Osteocyte (in vitro differentiated cells): ENCODE results near the gene CDT1. TPM values are rescaled to one million over a fixed set of nuclear protein-coding genes. Genes with fewer than 3 reads are reported as not detected.

Source experiments
- DNase-seq: peaks from one replicate; pipeline ENCODE4 v3.0.0; 2021; ENCODE audit warnings: mixed read lengths; ENCODE audit not compliant: unreplicated experiment; ENCODE audit errors: extremely low spot score
- H3K27ac Mint-ChIP-seq: one replicate; pipeline ENCODE4 v1.8.0; 2021; ENCODE audit warnings: mild to moderate bottlenecking, mixed read lengths; ENCODE audit not compliant: unreplicated experiment
- H3K27me3 Mint-ChIP-seq: one replicate; pipeline ENCODE4 v1.8.0; 2021; ENCODE audit warnings: mixed read lengths; ENCODE audit not compliant: unreplicated experiment
- H3K36me3 Mint-ChIP-seq: one replicate; pipeline ENCODE4 v1.8.0; 2021; ENCODE audit warnings: mixed read lengths; ENCODE audit not compliant: unreplicated experiment
- H3K4me1 Mint-ChIP-seq: one replicate; pipeline ENCODE4 v1.8.0; 2021; ENCODE audit warnings: mixed read lengths; ENCODE audit not compliant: unreplicated experiment
- H3K4me3 Mint-ChIP-seq: one replicate; pipeline ENCODE4 v1.8.0; 2021; ENCODE audit warnings: mild to moderate bottlenecking, moderate library complexity, mixed read lengths; ENCODE audit not compliant: unreplicated experiment
- H3K9me3 Mint-ChIP-seq: one replicate; pipeline ENCODE4 v1.8.0; 2021; ENCODE audit warnings: mixed read lengths; ENCODE audit not compliant: unreplicated experiment
- total RNA-seq: library from RNA; stranded (reverse); gene quantifications from 2 replicates; pipeline ENCODE4 v1.2.1, GENCODE V29; 2021
- TF ChIP-seq, protein P1 (sequence below): fragments of 200-600 bp; sonication (generic); IDR thresholded peaks from 2 replicates; pipeline ENCODE4 v1.5.0; 2021; ENCODE audit warnings: antibody characterized with exemption, mild to moderate bottlenecking, moderate library complexity

The CDT1 gene
- total RNA-seq, 1 donor from 2014 or later: 6.6 TPM

DNA sequence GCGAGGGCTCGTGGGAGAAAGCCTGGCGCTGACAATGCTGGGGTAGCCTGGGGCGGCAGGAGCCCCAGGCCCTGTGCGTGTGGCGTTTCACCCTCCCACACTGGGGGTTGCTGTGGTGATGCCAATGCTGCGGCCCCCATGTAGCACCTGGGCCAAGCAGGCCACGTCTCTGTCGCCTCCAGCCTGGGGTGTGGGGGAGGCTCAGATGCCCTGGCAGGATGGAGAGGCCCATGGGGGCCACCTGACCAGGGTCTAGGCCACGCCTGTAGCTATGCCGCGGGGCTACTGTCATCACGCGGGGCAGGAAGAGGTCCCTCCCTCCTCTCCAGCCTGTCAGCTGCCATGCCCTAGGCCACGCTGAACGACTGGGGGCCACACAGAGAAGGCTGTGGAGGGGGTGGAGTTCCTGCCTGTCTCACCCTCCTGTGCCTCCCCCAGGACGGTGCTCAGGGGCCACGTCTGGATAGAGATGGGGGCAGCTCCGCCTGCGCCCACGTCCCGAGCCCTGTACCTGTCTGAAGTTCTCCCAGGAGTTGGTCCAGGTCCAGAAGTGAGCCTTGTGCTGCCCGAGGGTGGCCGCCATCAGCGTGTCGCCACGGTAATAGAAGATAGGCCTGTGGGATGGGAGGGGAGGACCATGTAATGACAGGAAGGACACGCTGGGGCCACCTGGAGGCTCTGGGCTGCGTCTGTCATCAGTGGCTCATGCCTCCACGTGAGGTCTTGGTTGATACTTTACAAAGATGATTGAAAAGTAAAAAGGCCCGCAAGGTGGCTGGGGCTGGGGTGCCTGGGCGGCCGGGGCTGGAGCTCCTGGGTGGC lies 20.9 kb downstream of the CDT1 start:
- Mint-ChIP-seq H3K9me3 (no peaks in the 10 kb centered on the region), H3K4me3 (no peak overlapping the region), H3K27me3 (no peaks in the 10 kb centered on the region), H3K4me1 (no peaks in the 10 kb centered on the region), H3K36me3 (peaks cover 5% of the 10 kb centered on the region), H3K27ac (no peak overlapping the region)
- TF ChIP-seq, protein P1, sequence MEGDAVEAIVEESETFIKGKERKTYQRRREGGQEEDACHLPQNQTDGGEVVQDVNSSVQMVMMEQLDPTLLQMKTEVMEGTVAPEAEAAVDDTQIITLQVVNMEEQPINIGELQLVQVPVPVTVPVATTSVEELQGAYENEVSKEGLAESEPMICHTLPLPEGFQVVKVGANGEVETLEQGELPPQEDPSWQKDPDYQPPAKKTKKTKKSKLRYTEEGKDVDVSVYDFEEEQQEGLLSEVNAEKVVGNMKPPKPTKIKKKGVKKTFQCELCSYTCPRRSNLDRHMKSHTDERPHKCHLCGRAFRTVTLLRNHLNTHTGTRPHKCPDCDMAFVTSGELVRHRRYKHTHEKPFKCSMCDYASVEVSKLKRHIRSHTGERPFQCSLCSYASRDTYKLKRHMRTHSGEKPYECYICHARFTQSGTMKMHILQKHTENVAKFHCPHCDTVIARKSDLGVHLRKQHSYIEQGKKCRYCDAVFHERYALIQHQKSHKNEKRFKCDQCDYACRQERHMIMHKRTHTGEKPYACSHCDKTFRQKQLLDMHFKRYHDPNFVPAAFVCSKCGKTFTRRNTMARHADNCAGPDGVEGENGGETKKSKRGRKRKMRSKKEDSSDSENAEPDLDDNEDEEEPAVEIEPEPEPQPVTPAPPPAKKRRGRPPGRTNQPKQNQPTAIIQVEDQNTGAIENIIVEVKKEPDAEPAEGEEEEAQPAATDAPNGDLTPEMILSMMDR: no peak
- no peak for DNase-seq

GRCh38 chr16:88825146-88825545 lies 21.6 kb downstream of the CDT1 start:
- no peak overlapping the region for H3K27ac Mint-ChIP-seq
- H3K4me3 Mint-ChIP-seq: no peak overlapping the region
- H3K9me3 Mint-ChIP-seq: no peaks in the 10 kb centered on the region
- no peak for DNase-seq
- TF ChIP-seq, protein P1: no peak
- H3K4me1 Mint-ChIP-seq: no peaks in the 10 kb centered on the region
- no peaks in the 10 kb centered on the region for H3K27me3 Mint-ChIP-seq
- peaks cover 5% of the 10 kb centered on the region for H3K36me3 Mint-ChIP-seq

DNA sequence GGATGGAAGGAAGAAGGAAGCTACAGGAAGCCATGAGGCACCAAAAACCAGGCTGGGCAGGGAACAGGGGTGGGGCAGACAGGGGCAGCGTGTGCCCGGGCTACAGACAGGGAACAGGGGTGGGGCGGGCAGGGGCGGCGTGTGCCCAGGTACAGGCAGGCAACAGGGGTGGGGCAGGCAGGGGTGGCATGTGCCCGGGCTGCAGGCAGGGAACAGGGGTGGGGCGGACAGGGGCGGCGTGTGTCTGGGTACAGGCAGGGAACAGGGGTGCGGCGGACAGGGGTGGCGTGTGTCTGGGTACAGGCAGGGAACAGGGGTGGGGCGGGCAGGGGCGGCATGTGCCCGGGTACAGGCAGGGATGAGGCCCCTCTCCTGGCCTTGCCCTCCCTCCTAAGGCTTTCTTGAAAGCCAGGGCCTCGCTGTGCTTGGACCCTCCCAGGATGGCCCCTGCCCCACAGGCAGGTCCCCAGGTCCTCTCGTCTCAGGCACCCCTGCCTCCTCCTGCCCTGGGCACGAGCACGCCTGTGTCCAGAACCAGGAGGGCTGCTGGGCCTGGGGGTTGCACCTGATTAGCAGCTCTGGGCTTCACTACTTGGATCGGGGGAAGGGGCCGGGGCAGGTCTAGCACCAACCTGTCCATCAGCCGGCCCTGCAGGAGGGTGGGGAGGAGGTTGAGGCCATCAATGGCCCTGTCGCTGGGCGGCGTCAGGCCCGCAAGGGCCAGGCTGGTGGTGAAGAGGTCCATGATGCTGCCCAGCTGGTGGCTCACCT lies 22.7 kb downstream of the CDT1 start:
- DNase-seq: no peak
- TF ChIP-seq, protein P1: no peak
- no peak overlapping the region for H3K27ac Mint-ChIP-seq

DNA sequence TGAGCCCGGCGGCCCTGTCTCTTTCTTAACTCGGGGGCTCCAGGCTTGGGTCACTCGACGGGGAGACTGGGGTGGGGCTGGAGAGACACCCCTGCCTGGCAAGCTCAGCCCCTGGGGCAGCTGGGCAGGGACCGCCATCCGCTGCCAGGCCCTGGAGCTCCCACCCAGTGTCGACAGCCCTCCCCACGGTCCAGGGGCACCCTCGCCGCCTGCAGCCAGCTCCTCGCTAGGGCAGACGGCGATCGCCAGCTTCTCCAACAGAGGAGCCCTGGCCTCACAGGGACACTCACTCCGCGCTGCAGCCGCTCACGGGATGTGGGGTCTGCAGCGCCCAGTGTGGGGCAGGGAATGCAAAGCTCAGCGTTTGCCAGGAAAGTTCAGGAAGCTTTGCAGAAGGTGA lies 24.1 kb downstream of the CDT1 start:
- DNase-seq: no peak
- no peak overlapping the region for H3K4me3 Mint-ChIP-seq
- peaks cover 2% of the 10 kb centered on the region for H3K36me3 Mint-ChIP-seq
- H3K27me3 Mint-ChIP-seq: no peaks in the 10 kb centered on the region
- no peak overlapping the region for H3K27ac Mint-ChIP-seq
- H3K4me1 Mint-ChIP-seq: no peaks in the 10 kb centered on the region
- no peaks in the 10 kb centered on the region for H3K9me3 Mint-ChIP-seq
- TF ChIP-seq, protein P1: no peak

More for the DNA sequence above, 22.7 kb downstream of the CDT1 start:
- H3K27me3 Mint-ChIP-seq: no peaks in the 10 kb centered on the region
- no peak overlapping the region for H3K4me3 Mint-ChIP-seq
- H3K9me3 Mint-ChIP-seq: no peaks in the 10 kb centered on the region
- peaks cover 5% of the 10 kb centered on the region for H3K36me3 Mint-ChIP-seq
- no peaks in the 10 kb centered on the region for H3K4me1 Mint-ChIP-seq

- Mint-ChIP-seq H3K27me3 (no peaks in the 10 kb centered on the region), H3K4me3 (no peak overlapping the region), H3K9me3 (no peaks in the 10 kb centered on the region), H3K27ac (no peak overlapping the region), H3K4me1 (no peaks in the 10 kb centered on the region), H3K36me3 (no peaks in the 10 kb centered on the region)
- TF ChIP-seq, protein P1: no peak
- DNase-seq: no peak
These were observed 25.1 kb downstream of the CDT1 start for GRCh38 chr16:88828711-88829110.
